Adrenal gland (tissue), 5 donors: ENCODE data around the gene JAK2.

Source experiments
- CTCF ChIP-seq, 6 experiments: fragments of 450-650 bp in 4 of 6; fragments of 200-600 bp in 2 of 6; sonication (generic) in 1 of 6; IDR thresholded peaks; 1 replicate in 5 of 6; 2 replicates in 1 of 6; pipeline versions ENCODE4 v1.5.1 to v1.8.0; 2016 to 2021; ENCODE audit warnings: antibody characterized with exemption in 6 of 6, mild to moderate bottlenecking in 2 of 6, moderate library complexity in 1 of 6
- POLR2A ChIP-seq, 2 donors: fragments of 450-650 bp; IDR thresholded peaks; one replicate each; pipeline ENCODE4 v1.6.1; 2017; ENCODE audit warnings: antibody characterized with exemption in 2 of 2, mild to moderate bottlenecking in 2 of 2, moderate library complexity in 1 of 2
- donor health status: DM: no; HTN: no; CAD: no.

- no peak for TF ChIP-seq CTCF (IDR thresholded peaks at IDR 0.05)
- TF ChIP-seq POLR2A (IDR thresholded peaks at IDR 0.05) = no peak
These were observed 41.7 kb upstream of the JAK2 start for GRCh38 chr9:4943346-4943745.
